ENCODE data around the gene INPP5J. TPM values are rescaled to one million over a fixed set of nuclear protein-coding genes. Genes with fewer than 3 reads are reported as not detected.

The INPP5J gene
- total RNA-seq, 1 donor from 2014 or later, result 0.16 TPM

DNA sequence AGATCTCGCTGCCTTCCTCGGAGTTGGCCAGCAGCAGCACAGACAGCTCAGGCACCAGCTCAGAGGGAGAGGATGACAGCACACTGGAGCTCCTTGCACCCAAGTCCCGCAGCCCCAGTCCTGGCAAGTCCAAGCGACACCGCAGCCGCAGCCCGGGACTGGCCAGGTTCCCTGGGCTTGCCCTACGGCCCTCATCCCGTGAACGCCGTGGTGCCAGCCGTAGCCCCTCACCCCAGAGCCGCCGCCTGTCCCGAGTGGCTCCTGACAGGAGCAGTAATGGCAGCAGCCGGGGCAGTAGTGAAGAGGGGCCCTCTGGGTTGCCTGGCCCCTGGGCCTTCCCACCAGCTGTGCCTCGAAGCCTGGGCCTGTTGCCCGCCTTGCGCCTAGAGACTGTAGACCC lies 11.1 kb downstream of the INPP5J start:
- Mint-ChIP-seq H3K27me3 (peaks cover 2% of the 10 kb centered on the region), H3K9me3 (no peaks in the 10 kb centered on the region), H3K4me3 (no peak overlapping the region), H3K4me1 (no peaks in the 10 kb centered on the region), H3K27ac (no peak overlapping the region), H3K36me3 (ENCODE audit: low read depth) (no peaks in the 10 kb centered on the region)
- ATAC-seq (ENCODE audit: low read depth) (no peak), DNase-seq (no peak)
- ChIA-PET POLR2A (no interaction called here), CTCF (no interaction called here)
- intact Hi-C loops (cut with micrococcal nuclease), result no loop called here
- TF ChIP-seq, protein P1, sequence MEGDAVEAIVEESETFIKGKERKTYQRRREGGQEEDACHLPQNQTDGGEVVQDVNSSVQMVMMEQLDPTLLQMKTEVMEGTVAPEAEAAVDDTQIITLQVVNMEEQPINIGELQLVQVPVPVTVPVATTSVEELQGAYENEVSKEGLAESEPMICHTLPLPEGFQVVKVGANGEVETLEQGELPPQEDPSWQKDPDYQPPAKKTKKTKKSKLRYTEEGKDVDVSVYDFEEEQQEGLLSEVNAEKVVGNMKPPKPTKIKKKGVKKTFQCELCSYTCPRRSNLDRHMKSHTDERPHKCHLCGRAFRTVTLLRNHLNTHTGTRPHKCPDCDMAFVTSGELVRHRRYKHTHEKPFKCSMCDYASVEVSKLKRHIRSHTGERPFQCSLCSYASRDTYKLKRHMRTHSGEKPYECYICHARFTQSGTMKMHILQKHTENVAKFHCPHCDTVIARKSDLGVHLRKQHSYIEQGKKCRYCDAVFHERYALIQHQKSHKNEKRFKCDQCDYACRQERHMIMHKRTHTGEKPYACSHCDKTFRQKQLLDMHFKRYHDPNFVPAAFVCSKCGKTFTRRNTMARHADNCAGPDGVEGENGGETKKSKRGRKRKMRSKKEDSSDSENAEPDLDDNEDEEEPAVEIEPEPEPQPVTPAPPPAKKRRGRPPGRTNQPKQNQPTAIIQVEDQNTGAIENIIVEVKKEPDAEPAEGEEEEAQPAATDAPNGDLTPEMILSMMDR (IDR thresholded peaks at IDR 0.05), result no peak

DNA sequence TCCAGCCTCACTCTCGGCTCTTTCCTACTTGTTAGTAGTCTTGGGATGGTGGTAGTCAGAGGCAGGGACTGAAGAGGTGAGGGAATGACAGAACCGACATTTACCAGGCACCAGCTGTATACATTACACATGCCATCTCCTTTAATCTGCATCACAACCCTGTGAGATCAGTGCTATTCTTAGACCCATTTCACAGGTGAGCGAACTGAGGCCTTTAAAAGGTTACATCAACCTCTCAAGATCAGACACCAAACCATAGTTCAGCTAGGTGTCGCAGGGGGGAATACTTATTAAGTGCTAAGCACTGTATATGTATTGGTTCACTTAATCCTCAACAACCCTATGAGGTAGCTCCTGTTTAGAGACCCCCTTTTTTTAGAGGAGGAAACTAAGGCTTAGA lies 11.9 kb downstream of the INPP5J start:
- Mint-ChIP-seq H3K4me1 (no peaks in the 10 kb centered on the region), H3K27me3 (peaks cover 6% of the 10 kb centered on the region), H3K9me3 (no peaks in the 10 kb centered on the region), H3K27ac (no peak overlapping the region), H3K4me3 (no peak overlapping the region), H3K36me3 (ENCODE audit: low read depth) (no peaks in the 10 kb centered on the region)
- ChIA-PET CTCF (no interaction called here), POLR2A (no interaction called here)
- DNase-seq, result no peak
- ATAC-seq (ENCODE audit: low read depth), result no peak
- TF ChIP-seq, protein P1 (IDR thresholded peaks at IDR 0.05), result no peak
- intact Hi-C loops (cut with micrococcal nuclease), result no loop called here

DNA sequence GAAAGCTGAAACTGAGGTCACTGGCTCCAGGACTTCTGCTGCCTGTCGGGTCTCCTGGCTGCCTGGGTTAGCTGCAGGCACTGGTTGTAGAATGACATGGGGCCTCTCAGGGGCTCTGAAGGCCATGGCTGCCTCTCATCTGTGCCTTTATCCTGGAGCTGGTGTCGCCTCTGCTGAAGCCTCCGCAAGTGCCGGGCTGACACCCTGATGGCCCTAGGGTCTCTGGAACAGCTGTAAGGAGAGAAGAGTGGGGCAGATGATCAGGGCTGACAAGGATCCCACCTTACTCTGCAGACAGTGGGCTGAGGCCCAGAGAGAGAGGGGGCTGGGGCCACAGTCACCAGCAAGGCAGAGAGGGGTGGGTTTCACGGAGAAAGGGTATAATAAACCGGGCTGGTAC lies 12.9 kb downstream of the INPP5J start:
- Mint-ChIP-seq H3K27ac (no peak overlapping the region), H3K4me3 (no peak overlapping the region), H3K27me3 (peaks cover 8% of the 10 kb centered on the region), H3K4me1 (no peaks in the 10 kb centered on the region), H3K9me3 (no peaks in the 10 kb centered on the region), H3K36me3 (ENCODE audit: low read depth) (no peaks in the 10 kb centered on the region)
- DNase-seq, result no peak
- TF ChIP-seq, protein P1 (IDR thresholded peaks at IDR 0.05), result no peak
- no peak for ATAC-seq (ENCODE audit: low read depth)
- CTCF ChIA-PET, result no interaction called here
- POLR2A ChIA-PET, result no interaction called here
- intact Hi-C loops (cut with micrococcal nuclease), result no loop called here

DNA sequence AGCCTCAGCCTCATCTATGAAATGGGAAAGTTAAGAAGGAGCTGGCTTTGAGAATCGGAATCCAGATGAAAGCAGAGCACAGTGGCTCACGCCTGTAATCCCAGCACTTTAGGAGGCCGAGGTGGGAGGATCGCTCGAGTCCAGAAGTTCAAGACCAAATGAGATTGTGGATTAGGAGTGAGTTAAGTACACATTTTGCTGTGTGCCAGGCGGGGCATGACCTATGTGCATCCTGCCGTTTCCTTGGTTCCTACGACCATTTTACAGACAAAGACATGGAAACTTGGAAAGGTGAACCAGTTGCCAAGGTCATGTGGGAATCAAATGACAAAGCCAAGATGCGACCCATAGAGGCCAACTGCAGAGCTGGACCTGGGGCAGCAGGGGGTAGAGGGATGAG lies 13.4 kb downstream of the INPP5J start:
- Mint-ChIP-seq H3K4me3 (no peak overlapping the region), H3K36me3 (ENCODE audit: low read depth) (no peaks in the 10 kb centered on the region), H3K9me3 (no peaks in the 10 kb centered on the region), H3K27ac (no peak overlapping the region), H3K27me3 (peaks cover 8% of the 10 kb centered on the region), H3K4me1 (no peaks in the 10 kb centered on the region)
- ATAC-seq (ENCODE audit: low read depth) (no peak), DNase-seq (no peak)
- TF ChIP-seq, protein P1 (IDR thresholded peaks at IDR 0.05), result no peak
- POLR2A ChIA-PET, result no interaction called here
- intact Hi-C loops (cut with micrococcal nuclease), result no loop called here
- CTCF ChIA-PET, result no interaction called here

DNA sequence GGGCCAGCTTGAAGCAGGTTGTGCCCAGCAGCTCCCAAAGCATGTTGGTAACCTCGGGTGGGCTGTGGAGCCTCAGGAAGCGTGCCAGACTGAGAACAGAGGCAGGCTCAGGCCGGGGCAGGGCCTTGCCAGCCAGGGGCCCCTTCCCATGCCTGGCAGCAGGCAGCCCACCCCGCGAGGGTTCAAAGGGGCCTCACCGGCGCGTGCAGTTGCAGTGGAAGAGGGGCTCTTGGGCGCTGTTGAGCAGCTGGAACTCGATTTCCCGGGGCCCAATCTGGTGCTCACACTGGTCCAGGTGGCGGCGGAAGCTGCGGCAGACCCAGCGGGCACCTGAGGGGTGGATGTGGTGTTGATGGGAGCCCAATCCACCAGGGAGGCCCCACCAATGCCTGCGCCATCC lies 13.9 kb downstream of the INPP5J start:
- no peak overlapping the region for H3K27ac Mint-ChIP-seq
- ChIA-PET POLR2A (no interaction called here), CTCF (no interaction called here)
- no peaks in the 10 kb centered on the region for H3K36me3 Mint-ChIP-seq (ENCODE audit: low read depth)
- intact Hi-C loops (cut with micrococcal nuclease), result no loop called here
- no peaks in the 10 kb centered on the region for H3K9me3 Mint-ChIP-seq
- peaks cover 8% of the 10 kb centered on the region for H3K27me3 Mint-ChIP-seq
- ATAC-seq (ENCODE audit: low read depth), result no peak
- no peaks in the 10 kb centered on the region for H3K4me1 Mint-ChIP-seq
- DNase-seq, result no peak
- TF ChIP-seq, protein P1 (IDR thresholded peaks at IDR 0.05), result no peak
- H3K4me3 Mint-ChIP-seq, result no peak overlapping the region

All from activated B cell treated with CpG ODN at 0.5 μM for 24 hours (primary cell).